Fibroblast of villous mesenchyme (primary cell): ENCODE data around the gene KIF26B. TPM values are rescaled to one million over a fixed set of nuclear protein-coding genes. Genes with fewer than 3 reads are reported as not detected.

Experiments
- DNase-seq: peaks from one replicate; pipeline ENCODE4 v3.0.0-alpha.2; 2010; ENCODE audit warnings: low read depth
- H3K4me3 ChIP-seq: 2 replicates; pipeline ENCODE4 v1.5.1; 2011; ENCODE audit warnings: low read depth, mild to moderate bottlenecking, low read length
- total RNA-seq: library from RNA; depleted of rRNA; stranded (reverse); fragments of >200 nt; gene quantifications from 2 replicates; pipeline ENCODE4 v1.2.3, GENCODE V29; 2012
- TF ChIP-seq, protein P1 (sequence below): IDR thresholded peaks from 2 replicates; pipeline ENCODE4 v1.5.1; 2012; ENCODE audit warnings: low read depth, mild to moderate bottlenecking, low read length; ENCODE audit not compliant: insufficient read depth

KIF26B gene
- total RNA-seq, 1 donor: 12.1 TPM

GRCh38 chr1:245229051-245229450 lies 74.3 kb downstream of the KIF26B start:
- no peak for DNase-seq
- no peak overlapping the region for H3K4me3 ChIP-seq
- TF ChIP-seq, protein P1, sequence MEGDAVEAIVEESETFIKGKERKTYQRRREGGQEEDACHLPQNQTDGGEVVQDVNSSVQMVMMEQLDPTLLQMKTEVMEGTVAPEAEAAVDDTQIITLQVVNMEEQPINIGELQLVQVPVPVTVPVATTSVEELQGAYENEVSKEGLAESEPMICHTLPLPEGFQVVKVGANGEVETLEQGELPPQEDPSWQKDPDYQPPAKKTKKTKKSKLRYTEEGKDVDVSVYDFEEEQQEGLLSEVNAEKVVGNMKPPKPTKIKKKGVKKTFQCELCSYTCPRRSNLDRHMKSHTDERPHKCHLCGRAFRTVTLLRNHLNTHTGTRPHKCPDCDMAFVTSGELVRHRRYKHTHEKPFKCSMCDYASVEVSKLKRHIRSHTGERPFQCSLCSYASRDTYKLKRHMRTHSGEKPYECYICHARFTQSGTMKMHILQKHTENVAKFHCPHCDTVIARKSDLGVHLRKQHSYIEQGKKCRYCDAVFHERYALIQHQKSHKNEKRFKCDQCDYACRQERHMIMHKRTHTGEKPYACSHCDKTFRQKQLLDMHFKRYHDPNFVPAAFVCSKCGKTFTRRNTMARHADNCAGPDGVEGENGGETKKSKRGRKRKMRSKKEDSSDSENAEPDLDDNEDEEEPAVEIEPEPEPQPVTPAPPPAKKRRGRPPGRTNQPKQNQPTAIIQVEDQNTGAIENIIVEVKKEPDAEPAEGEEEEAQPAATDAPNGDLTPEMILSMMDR: no peak

- no peak for DNase-seq
Observed at GRCh38 chr1:245232931-245233330, 78.1 kb downstream of the KIF26B start.

GRCh38 chr1:245234217-245235081 lies 79.7 kb downstream of the KIF26B start:
- no peak for DNase-seq
- TF ChIP-seq, protein P1: no peak
- no peak overlapping the region for H3K4me3 ChIP-seq

More at GRCh38 chr1:245232931-245233330, 78.1 kb downstream of the KIF26B start:
- TF ChIP-seq, protein P1: no peak
- no peak overlapping the region for H3K4me3 ChIP-seq

GRCh38 chr1:245235156-245235555 lies 80.4 kb downstream of the KIF26B start:
- no peak overlapping the region for H3K4me3 ChIP-seq
- TF ChIP-seq, protein P1: no peak
- no peak for DNase-seq

GRCh38 chr1:245240648-245241165 lies 85.9 kb downstream of the KIF26B start:
- TF ChIP-seq, protein P1: no peak
- no peak overlapping the region for H3K4me3 ChIP-seq
- DNase-seq: no peak

DNA sequence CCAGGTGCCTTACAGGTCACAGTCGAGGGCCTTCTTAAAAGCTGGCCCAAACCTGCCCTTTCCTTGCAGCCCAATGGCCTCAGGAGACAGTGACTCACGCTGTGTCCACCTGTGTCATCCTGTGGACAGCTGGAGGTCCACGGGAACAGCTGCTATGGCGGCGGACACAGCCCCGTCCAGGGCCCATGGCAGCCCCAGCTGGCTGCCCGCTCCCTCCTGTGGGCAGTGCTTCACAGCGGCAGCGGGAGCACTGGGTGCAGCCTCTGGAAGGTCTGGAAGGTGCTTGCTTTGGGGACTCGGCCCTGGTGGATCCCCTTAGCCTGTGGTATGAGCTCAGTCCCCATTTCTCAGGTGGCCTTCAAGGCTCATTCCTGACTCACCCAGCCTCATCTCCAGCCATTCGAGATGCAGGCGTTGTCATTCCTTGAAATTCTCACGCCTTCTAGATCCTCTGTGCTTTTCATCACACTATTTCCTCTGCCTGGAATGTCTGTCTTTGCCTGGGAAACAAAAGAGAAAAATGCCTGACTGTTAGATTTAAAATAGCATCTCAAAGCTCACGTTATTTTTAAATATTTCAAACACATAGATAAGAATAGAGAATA lies 86.8 kb downstream of the KIF26B start:
- no peak for DNase-seq
- TF ChIP-seq, protein P1: no peak
- H3K4me3 ChIP-seq: no peak overlapping the region
